ENCODE measurements around the gene RSPH4A. TPM values are rescaled to one million over a fixed set of nuclear protein-coding genes. Genes with fewer than 3 reads are reported as not detected.
A peak's percentile ranks its signal among the peaks of the same experiment; 100 is the strongest.

Gene RSPH4A
- total RNA-seq (2011; cell fraction: chromatin; rRNA removed; ENCODE audit: low replicate concordance), result 0.18 TPM in 1 of 2 replicates, not detected in the other
- not detected in 2 replicates for total RNA-seq (2011; cell fraction: nucleolus; rRNA removed)
- total RNA-seq (2011; cell fraction: nucleoplasm; rRNA removed), result 0.46 TPM in 1 of 2 replicates, not detected in the other
- 0.14 TPM in 1 of 2 replicates, not detected in the other for total RNA-seq (2014; rRNA removed)
- 0.11 and 0.32 TPM in 2 replicates for total RNA-seq (2014; rRNA removed; fragmentation: Illumina TruSeq; extraction: Trizol)
- 0.29 and 0.30 TPM in 2 replicates for total RNA-seq (2015; rRNA removed; fragmentation: Illumina TruSeq; extraction: Trizol)
- 0.11 TPM in 2 replicates for total RNA-seq (2021)
- polyA plus RNA-seq (2011; rRNA removed), result 0.04 and 0.19 TPM in 2 replicates
- polyA plus RNA-seq (2011; cell fraction: cytosol; rRNA removed), result 0.10 TPM in 1 of 2 replicates, not detected in the other
- polyA plus RNA-seq (2011; cell fraction: nucleus; rRNA removed), result 0.33 and 0.42 TPM in 2 replicates
- polyA plus RNA-seq (2012), result 0.12 and 0.24 TPM in 2 replicates
- polyA plus RNA-seq (2014; fragmentation: Illumina TruSeq; extraction: Trizol), result 0.29 and 0.30 TPM in 2 replicates
- under 1 TPM; 0.07 to 0.08 TPM for polyA plus RNA-seq (2014; fragmentation: Nextera tagmentation; extraction: Ambion mirVana)
- 0.03 and 0.15 TPM in 2 replicates for polyA plus RNA-seq (2014; rRNA removed)
- polyA minus RNA-seq (2011; rRNA and poly(A)+ RNA removed), result 0.14 and 0.15 TPM in 2 replicates
- not detected in 2 replicates for polyA minus RNA-seq (2011; cell fraction: cytosol; rRNA and poly(A)+ RNA removed)
- polyA minus RNA-seq (2011; cell fraction: nucleus; rRNA and poly(A)+ RNA removed), result 0.13 and 0.33 TPM in 2 replicates
- Bru-seq, nascent RNA, result percentile 25 among the genes with signal in this experiment
- percentile 24 among the genes with signal in this experiment for BruChase-seq, experiment 1, labeled RNA remaining after a 2-hour chase
- percentile 23 among the genes with signal in this experiment for BruChase-seq, experiment 2, labeled RNA remaining after a 6-hour chase
- long read RNA-seq, experiment 1, result 0 reads
- long read RNA-seq, experiment 2, result 0 reads
- long read RNA-seq, experiment 3, result 0 reads

DNA sequence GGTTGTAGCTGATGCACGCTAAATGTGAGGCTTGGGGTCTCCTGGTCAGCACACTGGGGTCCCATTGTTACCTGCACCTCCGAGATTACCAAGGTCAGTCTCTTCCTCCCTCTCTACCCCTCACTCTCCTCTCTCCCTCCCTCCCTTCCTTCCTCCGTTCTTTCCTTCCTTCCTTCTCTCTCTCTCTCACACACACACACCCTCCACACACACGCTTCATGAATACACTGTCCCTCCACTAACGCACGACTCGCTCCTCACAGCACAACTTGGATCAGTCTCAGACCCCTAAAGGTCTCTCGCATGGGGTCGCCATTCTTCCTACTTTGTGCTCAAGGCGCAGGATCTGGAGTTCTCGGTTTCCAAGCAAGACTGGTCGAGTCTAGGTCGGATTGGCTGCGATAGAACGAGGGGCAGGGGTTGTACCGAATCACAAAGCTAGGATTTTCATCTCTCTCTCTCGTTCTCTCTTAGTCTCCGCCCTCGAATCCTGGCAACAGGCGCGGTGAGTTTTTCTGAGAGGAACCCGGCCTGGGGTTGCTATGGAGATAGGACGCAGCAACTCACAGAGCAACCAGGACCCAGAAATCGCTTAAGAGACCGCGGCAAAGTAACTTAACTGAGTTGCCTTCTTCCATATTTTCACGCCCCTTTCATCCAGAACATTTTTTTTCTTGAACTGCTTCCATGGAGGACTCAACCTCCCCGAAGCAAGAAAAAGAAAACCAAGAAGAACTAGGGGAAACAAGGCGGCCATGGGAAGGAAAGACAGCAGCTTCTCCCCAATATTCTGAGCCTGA, at the start of gene RSPH4A:
Gene RSPH4A (plus strand): TSS at position 543 of the 800 bp plus-strand sequence. CDS start 145 bp downstream, at position 688.
- Histone ChIP-seq H3K27ac (ENCODE audit: extremely low read depth, low read depth, low read length) (no peak within 1 kb of the TSS), H2AFZ (ENCODE audit: low read depth, low read length) (peak within 1 kb of the TSS; percentile 88), H3K9ac (ENCODE audit: insufficient read depth in 1 of 2, low read depth in 2 of 2, low read length in 2 of 2) (peak within 1 kb of the TSS; percentile 9 to 32; a peak in 1 of 4 replicates), H3K4me3 (peak within 1 kb of the TSS; percentile 24), H3K4me1 (replicated peaks in 1 of 2; ENCODE audit: control insufficient read depth in 2 of 2, insufficient read depth in 2 of 2, low read length in 2 of 2) (peaks cover 0 to 4% of the 10 kb centered on the region in 2 experiments; a peak in 2 of 5 replicates), H3K9me1 (ENCODE audit: control insufficient read depth, insufficient read depth, low read length) (no peaks in the 10 kb centered on the region), H3K9me3 (replicated peaks; ENCODE audit: control insufficient read depth, insufficient read depth, low read depth, low read length) (no peaks in the 10 kb centered on the region), H3K79me2 (ENCODE audit: control insufficient read depth, insufficient read depth, low read length) (no peaks in the 10 kb centered on the region), H3K27me3 (ENCODE audit: control insufficient read depth in 2 of 2, insufficient read depth in 2 of 2, low read length in 2 of 2) (peaks cover 0 to 7% of the 10 kb centered on the region in 2 experiments; a peak in 1 of 5 replicates), H3K36me3 (ENCODE audit: control insufficient read depth, insufficient read depth, low read length) (no peaks in the 10 kb centered on the region), H3K4me2 (ENCODE audit: insufficient read depth, low read length) (peak within 1 kb of the TSS; percentile 79), H4K20me1 (replicated peaks; ENCODE audit: control insufficient read depth, insufficient read depth, low read length) (no peaks in the 10 kb centered on the region)
- in situ Hi-C loops (cut with MboI), result no loop called here
- BruUV-seq (replicated peaks), result no TSS peak
- POLR2A ChIA-PET, result interaction anchor here (0.6 kb wide), 1 partner anchor 212 kb away, joined by 4 read pairs; no protein-coding TSS in a partner anchor
- intact Hi-C loops (cut with micrococcal nuclease), result loop anchor here (1.0 to 10.0 kb wide), 2 partner anchors 231 to 339 kb away; no protein-coding TSS in a partner anchor
- DNase-seq (ENCODE audit: extremely low read depth in 1 of 4, low spot score in 3 of 4) (peak; percentile 40 to 78 (median 64)), FAIRE-seq (peak; percentile 84), ATAC-seq (peak; percentile 97)
- WGBS (ENCODE audit: insufficient coverage, low coverage, missing lambda C conversion rate), result 6% methylated on average over 28 of the region's 29 CpGs
- CTCF ChIA-PET (ENCODE audit: low intra/inter-chr PET ratio), result no interaction called here
- TF ChIP-seq ATF2 (CRISPR knock-in tag; IDR thresholded peaks at IDR 0.05), result no peak
- 0 out of 2 replicates have a peak, but pooled peaks have one; percentile 59 for TF ChIP-seq MBD2 (IDR thresholded peaks at IDR 0.05; ENCODE audit: borderline replicate concordance, low read depth)
- peak; percentile 89 for TF ChIP-seq ELF4 (CRISPR knock-in tag; IDR thresholded peaks at IDR 0.05)
- TF ChIP-seq MXI1 (IDR thresholded peaks at IDR 0.05; ENCODE audit: low read depth, low read length), result 0 out of 2 replicates have a peak, but pooled peaks have one; percentile 68
- peak in 1 of 2 experiments; percentile 67; a peak in 2 of 4 replicates for TF ChIP-seq HDAC1 (IDR thresholded peaks at IDR 0.05)
- 0 out of 2 replicates have a peak, but pooled peaks have one; percentile 41 for TF ChIP-seq SMARCA5 (IDR thresholded peaks at IDR 0.05)

Measured in K562 (cell line).